HCT116 (cell line): ENCODE results near the gene ERC2.

Experiments
- CEBPB ChIP-seq: IDR thresholded peaks from 2 replicates; pipeline ENCODE4 v1.6.1; 2012; ENCODE audit warnings: low read depth
- EZH2phosphoT487 ChIP-seq: fragments of 200-600 bp; IDR thresholded peaks from 2 replicates; pipeline ENCODE4 v1.6.1; 2018; ENCODE audit warnings: antibody characterized with exemption, borderline replicate concordance
- FOSL1 ChIP-seq: IDR thresholded peaks from 2 replicates; pipeline ENCODE4 v1.6.1; 2012; ENCODE audit warnings: low read depth
- POLR2A ChIP-seq: IDR thresholded peaks from 2 replicates; pipeline ENCODE4 v1.7.0; 2011; ENCODE audit warnings: borderline replicate concordance; ENCODE audit not compliant: insufficient read depth, insufficient read length; ENCODE audit errors: extremely low read depth
- POLR2AphosphoS5 ChIP-seq: IDR thresholded peaks from 2 replicates; pipeline ENCODE4 v1.6.1; 2011; ENCODE audit warnings: mild to moderate bottlenecking, low read depth, low read length, moderate library complexity
- RAD21 ChIP-seq: IDR thresholded peaks from 2 replicates; pipeline ENCODE4 v1.6.1; 2012; ENCODE audit warnings: low read depth, mild to moderate bottlenecking
- REST ChIP-seq: IDR thresholded peaks from 2 replicates; pipeline ENCODE4 v1.6.1; 2012; ENCODE audit warnings: low read depth
- SIN3A ChIP-seq: IDR thresholded peaks from 2 replicates; pipeline ENCODE4 v1.6.1; 2012; ENCODE audit warnings: low read depth
- SP1 ChIP-seq: IDR thresholded peaks from 2 replicates; pipeline ENCODE4 v1.6.1; 2012; ENCODE audit warnings: low read depth
- TCF7L2 ChIP-seq: IDR thresholded peaks from 2 replicates; pipeline ENCODE4 v1.7.0; 2011; ENCODE audit warnings: borderline replicate concordance, inconsistent platforms; ENCODE audit not compliant: insufficient read depth, insufficient read length; ENCODE audit errors: extremely low read depth
- TF ChIP-seq, protein P1 (sequence below), 3 experiments: fragments of 200-600 bp in 1 of 3; sonication (generic) in 1 of 3; IDR thresholded peaks in 2 of 3; conservative IDR thresholded peaks in 1 of 3; 2 replicates each; pipeline ENCODE4 v1.5.1; 2012 to 2017; ENCODE audit warnings: low read depth in 2 of 3, low read length in 2 of 3, antibody characterized with exemption in 1 of 3, borderline replicate concordance in 1 of 3, control low read depth in 1 of 3, mild to moderate bottlenecking in 1 of 3, mixed read lengths in 1 of 3, mixed run types in 1 of 3, moderate library complexity in 1 of 3; ENCODE audit not compliant: insufficient read depth in 1 of 3
- TF ChIP-seq, protein P2 (sequence below): IDR thresholded peaks from 2 replicates; pipeline ENCODE4 v1.6.1; 2012

GRCh38 chr3:55790596-55791350 is 677.5 kb downstream of the ERC2 start:
- no peak for TF ChIP-seq POLR2A
- no peak for TF ChIP-seq REST
- TF ChIP-seq FOSL1, result no peak
- TF ChIP-seq, protein P1, sequence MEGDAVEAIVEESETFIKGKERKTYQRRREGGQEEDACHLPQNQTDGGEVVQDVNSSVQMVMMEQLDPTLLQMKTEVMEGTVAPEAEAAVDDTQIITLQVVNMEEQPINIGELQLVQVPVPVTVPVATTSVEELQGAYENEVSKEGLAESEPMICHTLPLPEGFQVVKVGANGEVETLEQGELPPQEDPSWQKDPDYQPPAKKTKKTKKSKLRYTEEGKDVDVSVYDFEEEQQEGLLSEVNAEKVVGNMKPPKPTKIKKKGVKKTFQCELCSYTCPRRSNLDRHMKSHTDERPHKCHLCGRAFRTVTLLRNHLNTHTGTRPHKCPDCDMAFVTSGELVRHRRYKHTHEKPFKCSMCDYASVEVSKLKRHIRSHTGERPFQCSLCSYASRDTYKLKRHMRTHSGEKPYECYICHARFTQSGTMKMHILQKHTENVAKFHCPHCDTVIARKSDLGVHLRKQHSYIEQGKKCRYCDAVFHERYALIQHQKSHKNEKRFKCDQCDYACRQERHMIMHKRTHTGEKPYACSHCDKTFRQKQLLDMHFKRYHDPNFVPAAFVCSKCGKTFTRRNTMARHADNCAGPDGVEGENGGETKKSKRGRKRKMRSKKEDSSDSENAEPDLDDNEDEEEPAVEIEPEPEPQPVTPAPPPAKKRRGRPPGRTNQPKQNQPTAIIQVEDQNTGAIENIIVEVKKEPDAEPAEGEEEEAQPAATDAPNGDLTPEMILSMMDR (IDR thresholded peaks at IDR 0.05 in 2 of 3, conservative IDR thresholded peaks at IDR 0.05 in 1 of 3; ENCODE audit: borderline replicate concordance in 1 of 3, insufficient read depth in 1 of 3, low read depth in 2 of 3, low read length in 2 of 3), result no peak
- TF ChIP-seq EZH2phosphoT487, result no peak
- no peak for TF ChIP-seq SP1
- TF ChIP-seq CEBPB, result no peak
- TF ChIP-seq POLR2AphosphoS5, result no peak
- no peak for TF ChIP-seq TCF7L2
- TF ChIP-seq, protein P2, sequence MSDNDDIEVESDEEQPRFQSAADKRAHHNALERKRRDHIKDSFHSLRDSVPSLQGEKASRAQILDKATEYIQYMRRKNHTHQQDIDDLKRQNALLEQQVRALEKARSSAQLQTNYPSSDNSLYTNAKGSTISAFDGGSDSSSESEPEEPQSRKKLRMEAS, result no peak
- no peak for TF ChIP-seq SIN3A
- no peak for TF ChIP-seq RAD21
